Endothelial cell of umbilical vein (primary cell): ENCODE measurements around the gene ATP6V0C. TPM values are rescaled to one million over a fixed set of nuclear protein-coding genes. Genes with fewer than 3 reads are reported as not detected.

Experiments used
- BruUV-seq: library from RNA; stranded (reverse); fragments of 400-500 nt; replicated peaks from 2 replicates; lab custom pipeline; 2021; lab: Mats Ljungman, UMichigan
- CTCF ChIA-PET: fragments of 300-600, 350-600 bp; sonication (Branson Sonifier 250); formaldehyde crosslinking; loops from one replicate; lab custom pipeline; 2021; ENCODE audit warnings: antibody characterized with exemption, inconsistent platforms; lab: Charles Lee
- POLR2A ChIA-PET: fragments of 300-600, 350-600 bp; sonication (Branson Sonifier 250); formaldehyde crosslinking; loops from one replicate; lab custom pipeline; 2021; ENCODE audit warnings: antibody characterized with exemption, inconsistent platforms; lab: Charles Lee
- DNase-seq: peaks from one replicate; pipeline ENCODE4 v3.0.0-alpha.2; 2011; ENCODE audit warnings: low read depth, low spot score
- FAIRE-seq: peaks from 2 replicates; lab custom pipeline; 2011; peaks lifted over from hg19 to GRCh38; lab: Jason Lieb, UNC
- H2AFZ ChIP-seq: 2 replicates; pipeline ENCODE4 v1.6.0; 2012; ENCODE audit warnings: low read depth, low read length, control low read depth, inconsistent platforms
- H3K27ac ChIP-seq: 2 replicates; pipeline ENCODE4 v1.5.1; 2011; ENCODE audit warnings: low read depth, mild to moderate bottlenecking, control low read depth, low read length, moderate library complexity; ENCODE audit not compliant: insufficient read depth
- H3K27me3 ChIP-seq, 2 experiments: 2 replicates each; pipeline versions ENCODE4 v1.6.0 to v1.6.1; 2011; ENCODE audit warnings: low read length in 2 of 2, mixed read lengths in 1 of 2; ENCODE audit not compliant: control insufficient read depth in 2 of 2, insufficient read depth in 2 of 2
- H3K36me3 ChIP-seq, 2 experiments: 2 replicates in 1 of 2; 3 replicates in 1 of 2; pipeline ENCODE4 v1.5.1; 2011; ENCODE audit warnings: low read length in 2 of 2, mild to moderate bottlenecking in 1 of 2, moderate library complexity in 1 of 2; ENCODE audit not compliant: control insufficient read depth in 2 of 2, insufficient read depth in 2 of 2; ENCODE audit errors: extremely low read depth in 1 of 2
- H3K4me1 ChIP-seq: 3 replicates; pipeline ENCODE4 v1.5.1; 2011; ENCODE audit warnings: mild to moderate bottlenecking, low read length; ENCODE audit not compliant: control insufficient read depth, insufficient read depth; ENCODE audit errors: extremely low read depth
- H3K4me2 ChIP-seq: 2 replicates; pipeline ENCODE4 v1.6.1; 2011; ENCODE audit warnings: low read length, control low read depth, mixed read lengths; ENCODE audit not compliant: insufficient read depth
- H3K4me3 ChIP-seq, 3 experiments: fragments of 200-600 bp in 1 of 3; sonication (generic), shearing (Covaris generic) in 1 of 3; replicated peaks in 1 of 3; 2 replicates each; pipeline ENCODE4 v1.5.1; 2011 to 2016; ENCODE audit warnings: control low read depth in 3 of 3, low read length in 3 of 3, mild to moderate bottlenecking in 2 of 3, inconsistent platforms in 1 of 3, low read depth in 1 of 3, moderate library complexity in 1 of 3; ENCODE audit not compliant: insufficient read depth in 1 of 3
- H3K79me2 ChIP-seq: 2 replicates; pipeline ENCODE4 v1.6.0; 2012; ENCODE audit warnings: low read length, inconsistent platforms; ENCODE audit not compliant: control insufficient read depth, insufficient read depth
- H3K9ac ChIP-seq: replicated peaks from 2 replicates; pipeline ENCODE3; 2011; ENCODE audit warnings: low read length, control low read depth; ENCODE audit not compliant: insufficient read depth; ENCODE audit errors: extremely low read depth
- H3K9me1 ChIP-seq: replicated peaks from 3 replicates; pipeline ENCODE4 v1.6.0; 2011; ENCODE audit warnings: mild to moderate bottlenecking, low read length; ENCODE audit not compliant: control insufficient read depth, insufficient read depth; ENCODE audit errors: extremely low read depth
- H3K9me3 ChIP-seq: replicated peaks from 2 replicates; pipeline ENCODE4 v1.5.1; 2012; ENCODE audit warnings: low read length, inconsistent platforms; ENCODE audit not compliant: control insufficient read depth, insufficient read depth
- H4K20me1 ChIP-seq: replicated peaks from 2 replicates; pipeline ENCODE3; 2011; ENCODE audit warnings: mild to moderate bottlenecking, low read length; ENCODE audit not compliant: control insufficient read depth, insufficient read depth; ENCODE audit errors: extremely low read depth
- CTCF ChIP-seq, 2 donors: IDR thresholded peaks; 1 replicate in 1 of 2; 2 replicates in 1 of 2; pipeline ENCODE4 v1.5.1; 2011; ENCODE audit warnings: low read length in 2 of 2, mild to moderate bottlenecking in 2 of 2, moderate library complexity in 2 of 2, control low read depth in 1 of 2, inconsistent platforms in 1 of 2, low read depth in 1 of 2; ENCODE audit not compliant: insufficient read depth in 1 of 2; ENCODE audit errors: extremely low read depth in 1 of 2
- EZH2 ChIP-seq: IDR thresholded peaks from 2 replicates; pipeline ENCODE4 v1.6.1; 2012; ENCODE audit warnings: borderline replicate concordance, low read depth, mild to moderate bottlenecking, moderate library complexity, low read length, inconsistent platforms; ENCODE audit not compliant: severe bottlenecking
- GATA2 ChIP-seq: IDR thresholded peaks from 2 replicates; pipeline ENCODE4 v1.7.0; 2011; ENCODE audit warnings: low read depth, mild to moderate bottlenecking, moderate library complexity, mixed read lengths, low read length; ENCODE audit not compliant: insufficient read length, insufficient read depth
- JUN ChIP-seq: IDR thresholded peaks from 2 replicates; pipeline ENCODE4 v1.6.1; 2011; ENCODE audit warnings: borderline replicate concordance, low read depth; ENCODE audit not compliant: insufficient read length, insufficient read depth
- MYC ChIP-seq: IDR thresholded peaks from one replicate; pipeline ENCODE4 v1.6.1; 2011; ENCODE audit warnings: mild to moderate bottlenecking, low read depth, low read length
- POLR2AphosphoS5 ChIP-seq: IDR thresholded peaks from 2 replicates; pipeline ENCODE4 v1.6.1; 2012; ENCODE audit warnings: low read depth, mild to moderate bottlenecking, control low read depth, low read length, moderate library complexity; ENCODE audit not compliant: insufficient read depth
- dilution Hi-C: fragments of 300-500 bp; cut with MboI; formaldehyde crosslinking; loops from one replicate; pipeline ENCODE4 v1.15.0; 2019; ENCODE audit warnings: low sequenced_read_pairs; ENCODE audit not compliant: extremely low pct_ligation_motif_present
- intact Hi-C: fragments of 100-400 bp; cut with micrococcal nuclease; formaldehyde crosslinking; loops from one replicate; pipeline ENCODE4 v1.10.0; 2022
- polyA plus RNA-seq, 4 experiments: library from polyadenylated mRNA; depleted of rRNA in 3 of 4; stranded (reverse) in 3 of 4; unstranded in 1 of 4; fragments of >200 nt; gene quantifications; 2 replicates each; pipeline versions ENCODE4 v1.2.1 to v1.2.3, GENCODE V29; 2011 to 2012; ENCODE audit warnings: missing spikeins in 1 of 4
- total RNA-seq: library from RNA; stranded (reverse); gene quantifications from 2 replicates; pipeline ENCODE4 v1.2.3, GENCODE V29; 2021

Gene ATP6V0C
- total and polyA plus RNA-seq, 2 donors (not counting 3 experiments of a cell fraction or from before 2014, with no cell fraction given): 146 to 194 TPM

- ChIA-PET POLR2A (no interaction called here), CTCF (no interaction called here)
- dilution Hi-C loops: no loop called here
- Histone ChIP-seq H2AFZ (no peak overlapping the region), H3K4me2 (no peak overlapping the region), H3K79me2 (peaks cover 64% of the 10 kb centered on the region), H3K4me1 (peaks cover 34% of the 10 kb centered on the region), H3K4me3 (no peak overlapping the region), H3K9me3 (no peaks in the 10 kb centered on the region), H3K27ac (peak overlapping the region; percentile 38), H3K9me1 (no peaks in the 10 kb centered on the region), H3K9ac (no peak overlapping the region), H4K20me1 (peaks cover 2% of the 10 kb centered on the region), H3K36me3 (peaks cover 6 to 8% of the 10 kb centered on the region in 2 experiments), H3K27me3 (no peaks in the 10 kb centered on the region)
- TF ChIP-seq MYC (no peak), CTCF (IDR thresholded peaks at IDR 0.05; ENCODE audit: extremely low read depth in 1 of 2, insufficient read depth in 1 of 2, low read depth in 1 of 2, low read length in 2 of 2) (no peak), EZH2 (no peak), JUN (no peak), GATA2 (no peak), POLR2AphosphoS5 (no peak)
- no peak for FAIRE-seq
- DNase-seq: no peak
- BruUV-seq: no TSS peak
- intact Hi-C loops: no loop called here
These were observed 5.3 kb downstream of the ATP6V0C start for GRCh38 chr16:2518823-2519710.
